8988T (cell line): Measurements from ENCODE around the gene NOVA1.
"Not testable (repeated sequence)": the region's sequence is repeated elsewhere in the genome, so short reads cannot be mapped to it uniquely, and the experiment has no call there.

Source experiments
- DNase-seq: peaks from one replicate; pipeline ENCODE4 v3.0.0; 2011

Gene NOVA1

GRCh38 chr14:26597589-26598080 is at the start of gene NOVA1:
Gene NOVA1 (minus strand): TSS chr14:26598033. CDS start chr14:26597436, 597 bp downstream.
- DNase-seq: no peak

GRCh38 chr14:26645057-26645456 is 47.2 kb upstream of the NOVA1 start:
- DNase-seq: not testable (repeated sequence)

- DNase-seq: no peak
These were observed 38.7 kb upstream of the NOVA1 start for GRCh38 chr14:26636561-26636960.

GRCh38 chr14:26634946-26635345 is 37.1 kb upstream of the NOVA1 start:
- not testable (repeated sequence) for DNase-seq

GRCh38 chr14:26626256-26626655 is 28.4 kb upstream of the NOVA1 start:
- DNase-seq: no peak

GRCh38 chr14:26622611-26623010 is 24.8 kb upstream of the NOVA1 start:
- DNase-seq: no peak

- DNase-seq: no peak
These were observed 24.2 kb upstream of the NOVA1 start for GRCh38 chr14:26621807-26622560.

GRCh38 chr14:26621364-26621763 is 23.5 kb upstream of the NOVA1 start:
- DNase-seq: no peak

- no peak for DNase-seq
These were observed 13.4 kb upstream of the NOVA1 start for GRCh38 chr14:26611259-26611658.

- DNase-seq: no peak
These were observed 9.0 kb upstream of the NOVA1 start for GRCh38 chr14:26606729-26607312.

- no peak for DNase-seq
These were observed 7.8 kb upstream of the NOVA1 start for GRCh38 chr14:26605602-26606001.

- DNase-seq: no peak
These were observed 5.1 kb upstream of the NOVA1 start for GRCh38 chr14:26602902-26603301.

GRCh38 chr14:26601856-26602255 is 4.0 kb upstream of the NOVA1 start:
- no peak for DNase-seq

GRCh38 chr14:26599291-26599690 is 1.5 kb upstream of the NOVA1 start:
- DNase-seq: no peak

GRCh38 chr14:26598672-26599131 is 869 bp upstream of the NOVA1 start:
- no peak for DNase-seq

- DNase-seq: no peak
These were observed 343 bp upstream of the NOVA1 start for GRCh38 chr14:26598081-26598671.

GRCh38 chr14:26597071-26597588 is 703 bp downstream of the NOVA1 start:
- DNase-seq: no peak

- no peak for DNase-seq
These were observed 1.2 kb downstream of the NOVA1 start for GRCh38 chr14:26596543-26597061.

GRCh38 chr14:26595926-26596542 is 1.8 kb downstream of the NOVA1 start:
- DNase-seq: no peak

- DNase-seq: no peak
These were observed 2.9 kb downstream of the NOVA1 start for GRCh38 chr14:26594756-26595545.

GRCh38 chr14:26594148-26594547 is 3.7 kb downstream of the NOVA1 start:
- no peak for DNase-seq

- DNase-seq: no peak
These were observed 4.5 kb downstream of the NOVA1 start for GRCh38 chr14:26593357-26593756.
